ENCODE results near the gene KBTBD13.

KBTBD13 gene

DNA sequence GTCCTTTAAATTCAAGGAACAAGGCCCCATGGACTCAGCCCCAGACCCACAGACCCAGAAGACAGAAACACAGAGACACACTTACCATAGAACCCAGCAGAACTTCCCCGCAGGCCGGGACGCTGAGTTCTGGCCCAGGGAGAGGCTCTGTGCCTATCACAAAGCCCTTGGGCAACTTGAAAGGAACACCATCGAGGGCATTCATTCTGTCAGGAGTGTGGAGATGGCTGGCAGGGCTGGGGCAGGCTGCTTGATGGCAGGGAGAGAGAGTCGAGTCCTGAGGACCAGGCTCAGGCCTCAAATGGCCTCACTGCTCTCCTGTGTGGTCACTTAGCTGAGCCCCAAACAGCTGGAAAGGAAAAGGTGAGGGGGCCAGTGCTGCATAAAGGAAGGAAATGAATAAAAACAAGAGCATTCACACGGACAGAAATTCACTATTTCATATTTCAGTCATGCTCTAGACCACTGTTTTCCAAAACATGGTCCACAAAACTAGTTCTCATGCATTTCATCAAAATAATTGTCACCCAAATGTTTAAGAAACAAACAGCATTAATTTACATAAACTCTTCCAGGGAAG lies 29.6 kb downstream of the KBTBD13 start:
- Histone ChIP-seq H3K9me3 (ENCODE audit: control insufficient read depth, insufficient read depth, low read length) (no peaks in the 10 kb centered on the region), H3K4me3 (ENCODE audit: low read depth, low read length) (no peak overlapping the region), H3K9ac (ENCODE audit: low read depth, low read length) (no peak overlapping the region), H3K4me1 (ENCODE audit: control insufficient read depth, insufficient read depth, low read length) (no peaks in the 10 kb centered on the region), H3K36me3 (ENCODE audit: control insufficient read depth, insufficient read depth, low read length) (no peaks in the 10 kb centered on the region), H3K27me3 (ENCODE audit: control insufficient read depth, insufficient read depth, low read length) (peaks cover 3% of the 10 kb centered on the region)

DNA sequence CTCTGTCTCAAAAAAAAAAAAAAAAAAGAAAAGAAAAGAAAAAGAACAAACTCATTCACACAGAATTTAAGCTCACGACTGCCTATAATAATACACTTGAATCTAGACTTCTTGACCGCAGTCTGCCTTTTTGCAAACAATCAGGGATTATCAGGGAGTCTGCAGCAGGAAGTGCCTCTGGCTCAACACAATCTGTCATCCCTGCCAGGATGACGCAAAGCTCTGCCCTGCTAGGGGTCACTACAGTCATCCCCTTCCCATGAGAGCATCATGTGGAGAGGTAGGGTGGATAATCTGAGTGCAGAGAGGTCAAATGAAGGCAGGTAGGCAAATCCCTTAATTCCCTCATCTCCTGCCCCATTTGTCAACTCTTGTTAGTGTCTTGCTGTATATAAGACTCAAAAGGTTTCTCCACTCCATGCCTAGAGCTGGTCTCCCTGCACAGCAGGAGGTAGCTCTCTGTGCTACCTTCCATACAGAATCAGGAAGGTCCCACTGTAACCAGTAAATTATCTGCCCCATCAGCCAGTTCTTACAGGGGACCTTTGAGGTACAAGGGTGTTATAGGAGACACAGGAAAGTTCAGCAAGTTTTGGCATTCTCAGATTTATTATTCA lies 34.2 kb downstream of the KBTBD13 start:
- Histone ChIP-seq H3K9me3 (ENCODE audit: control insufficient read depth, insufficient read depth, low read length) (no peaks in the 10 kb centered on the region), H3K4me1 (ENCODE audit: control insufficient read depth, insufficient read depth, low read length) (no peaks in the 10 kb centered on the region), H3K9ac (ENCODE audit: low read depth, low read length) (no peak overlapping the region), H3K4me3 (ENCODE audit: low read depth, low read length) (no peak overlapping the region), H3K27me3 (ENCODE audit: control insufficient read depth, insufficient read depth, low read length) (no peaks in the 10 kb centered on the region), H3K36me3 (ENCODE audit: control insufficient read depth, insufficient read depth, low read length) (no peaks in the 10 kb centered on the region)

DNA sequence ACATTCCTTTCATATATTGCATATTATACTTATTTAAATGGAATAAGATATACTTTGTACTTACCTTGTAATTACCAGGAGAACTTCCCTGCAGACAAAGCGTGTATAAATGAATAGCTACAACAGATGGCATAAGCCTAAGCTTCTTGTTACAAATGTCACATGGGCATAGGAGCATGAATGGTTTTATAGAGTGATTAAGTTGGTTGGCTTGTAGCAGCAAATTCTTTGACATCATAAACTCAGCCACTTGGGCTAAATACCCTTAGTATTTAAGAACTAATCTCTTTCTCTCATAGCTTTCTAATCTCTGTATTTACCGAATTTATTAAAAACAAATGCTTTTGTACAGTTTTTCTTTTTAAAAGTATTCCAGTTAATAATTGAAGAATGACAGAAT lies 38.5 kb downstream of the KBTBD13 start, which contains the start of gene UBAP1L:
Gene UBAP1L (minus strand): TSS at position 115 of the 400 bp plus-strand sequence. CDS start 8,985 bp downstream, outside the sequence.
- peaks cover 8% of the 10 kb centered on the region for H3K36me3 ChIP-seq (ENCODE audit: control insufficient read depth, insufficient read depth, low read length)
- no peak within 1 kb of the TSS for H3K9ac ChIP-seq (ENCODE audit: low read depth, low read length)
- H3K4me1 ChIP-seq (ENCODE audit: control insufficient read depth, insufficient read depth, low read length), result no peaks in the 10 kb centered on the region

DNA sequence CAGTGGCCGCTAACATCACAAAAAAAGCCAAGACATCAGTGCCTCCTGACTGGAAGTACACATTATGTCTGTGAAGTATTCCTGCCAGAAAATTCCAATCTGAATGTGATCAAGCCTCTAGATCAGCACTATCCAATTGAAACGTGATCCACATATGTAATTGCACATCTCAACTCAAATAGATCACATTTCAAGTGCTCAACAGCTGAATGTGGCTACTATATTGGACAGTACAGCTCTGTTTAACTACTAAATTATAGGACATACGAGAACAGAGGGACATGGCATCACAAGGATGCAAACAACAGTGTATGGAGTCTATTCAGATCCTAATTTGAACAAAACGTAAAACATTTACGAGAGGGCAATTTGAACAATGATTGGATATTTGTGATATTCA lies 39.0 kb downstream of the KBTBD13 start:
- Histone ChIP-seq H3K4me1 (ENCODE audit: control insufficient read depth, insufficient read depth, low read length) (no peaks in the 10 kb centered on the region), H3K36me3 (ENCODE audit: control insufficient read depth, insufficient read depth, low read length) (peaks cover 8% of the 10 kb centered on the region), H3K4me3 (ENCODE audit: low read depth, low read length) (no peak overlapping the region), H3K9me3 (ENCODE audit: control insufficient read depth, insufficient read depth, low read length) (no peaks in the 10 kb centered on the region), H3K9ac (ENCODE audit: low read depth, low read length) (no peak overlapping the region), H3K27me3 (ENCODE audit: control insufficient read depth, insufficient read depth, low read length) (no peaks in the 10 kb centered on the region)

More for the DNA sequence above, 38.5 kb downstream of the KBTBD13 start, which contains the start of gene UBAP1L:
- Histone ChIP-seq H3K4me3 (ENCODE audit: low read depth, low read length) (no peak within 1 kb of the TSS), H3K9me3 (ENCODE audit: control insufficient read depth, insufficient read depth, low read length) (no peaks in the 10 kb centered on the region), H3K27me3 (ENCODE audit: control insufficient read depth, insufficient read depth, low read length) (no peaks in the 10 kb centered on the region)
